NK-92 treated with Interleukin-12 subunit alpha and Interleukin-12 subunit beta, amount 100 ng/mL, for 24 hours (cell line): ENCODE data around the gene CA12.

ENCODE experiments used
- DNase-seq: peaks from one replicate; lab custom pipeline; 2025; lab: John Stamatoyannopoulos, UW

Gene CA12

GRCh38 chr15:63306492-63307073 is 75.1 kb downstream of the CA12 start:
- DNase-seq: no peak

- no peak for DNase-seq
These were observed 76.4 kb downstream of the CA12 start for GRCh38 chr15:63305260-63305659.

GRCh38 chr15:63301088-63301487 is 80.6 kb downstream of the CA12 start:
- DNase-seq: no peak

GRCh38 chr15:63299943-63300575 is 81.6 kb downstream of the CA12 start:
- no peak for DNase-seq

GRCh38 chr15:63296195-63296594 is 85.5 kb downstream of the CA12 start:
- no peak for DNase-seq

- DNase-seq: no peak
These were observed 86.3 kb downstream of the CA12 start for GRCh38 chr15:63295341-63295740.

- DNase-seq: no peak
These were observed 87.3 kb downstream of the CA12 start for GRCh38 chr15:63294359-63294758.

- DNase-seq: no peak
These were observed 88.9 kb downstream of the CA12 start for GRCh38 chr15:63292771-63293170.

GRCh38 chr15:63292241-63292640 is 89.4 kb downstream of the CA12 start:
- DNase-seq: no peak

- no peak for DNase-seq
These were observed 90.1 kb downstream of the CA12 start for GRCh38 chr15:63291507-63291906.

- no peak for DNase-seq
These were observed 92.8 kb downstream of the CA12 start for GRCh38 chr15:63288778-63289378.

- DNase-seq: no peak
These were observed 93.3 kb downstream of the CA12 start for GRCh38 chr15:63288342-63288741.

- DNase-seq: no peak
These were observed 94.5 kb downstream of the CA12 start for GRCh38 chr15:63287109-63287508.

GRCh38 chr15:63284335-63284734 is 97.3 kb downstream of the CA12 start:
- no peak for DNase-seq

GRCh38 chr15:63283126-63283525 is 98.5 kb downstream of the CA12 start:
- DNase-seq: no peak

GRCh38 chr15:63277893-63278456 is 103.7 kb downstream of the CA12 start:
- no peak for DNase-seq

- DNase-seq: peak; percentile 88
These were observed 104.4 kb downstream of the CA12 start, which contains the start of gene APH1B for GRCh38 chr15:63277038-63277892. Gene APH1B (plus strand): TSS chr15:63277605. CDS start chr15:63277624, 19 bp downstream.

GRCh38 chr15:63276342-63277037 is 105.2 kb downstream of the CA12 start:
- no peak for DNase-seq

GRCh38 chr15:63274427-63274826 is 107.2 kb downstream of the CA12 start:
- DNase-seq: no peak
